Measurements from ENCODE around the gene OSBPL5.

Gene OSBPL5

DNA sequence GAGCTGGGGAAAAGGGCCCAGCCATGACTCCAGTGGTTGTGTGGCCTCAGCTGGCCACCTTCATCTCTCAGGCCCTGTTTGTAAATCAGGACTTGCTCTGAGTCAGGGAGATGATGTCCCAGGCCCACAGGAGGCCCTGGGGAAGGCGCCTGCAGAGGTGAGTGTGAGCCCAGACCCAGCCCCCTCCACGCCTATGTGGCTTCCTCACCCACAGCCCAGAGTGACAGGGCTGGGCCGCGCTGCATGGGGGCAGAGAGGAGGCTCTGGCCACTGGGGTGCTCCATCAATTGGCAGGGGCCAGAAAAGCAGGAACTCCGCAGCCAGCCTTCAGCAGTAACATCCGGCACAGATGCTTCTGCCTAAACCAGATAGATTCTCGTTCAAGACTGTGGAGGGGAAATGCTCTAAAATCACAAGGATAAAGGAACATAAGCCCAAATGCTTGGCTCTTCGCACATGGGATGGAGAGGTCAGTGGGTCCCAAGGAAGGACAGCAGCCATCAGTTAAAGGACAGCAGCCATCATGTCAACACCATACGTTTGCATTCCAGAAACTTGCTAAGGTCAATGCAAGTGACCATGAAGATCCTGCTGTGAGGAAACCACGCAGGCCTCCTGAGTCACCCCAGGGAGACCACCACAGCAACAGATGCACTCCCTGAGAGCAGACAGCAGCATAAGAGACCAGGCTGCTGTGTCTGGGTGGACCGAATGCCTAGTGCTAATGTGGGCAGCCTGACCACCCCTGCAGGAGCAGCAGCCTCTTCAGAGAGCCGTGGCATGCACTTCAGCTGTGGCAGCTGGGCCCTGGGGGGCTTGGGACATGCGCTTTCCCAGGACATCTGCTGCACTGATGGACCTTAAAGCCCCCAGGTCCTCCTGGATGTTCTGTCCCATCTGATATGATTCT, 28.3 kb downstream of the OSBPL5 start:
- Histone ChIP-seq H3K4me1 (ENCODE audit: insufficient read depth, low read length, poor library complexity, severe bottlenecking) (peaks cover 68% of the 10 kb centered on the region), H3K4me2 (ENCODE audit: low read depth, low read length, poor library complexity, severe bottlenecking) (peak overlapping the region; percentile 80), H3K9ac (ENCODE audit: low read depth, low read length, poor library complexity, severe bottlenecking) (peak overlapping the region; percentile 71), H4K20me1 (ENCODE audit: insufficient read depth, low read length, poor library complexity, severe bottlenecking) (no peaks in the 10 kb centered on the region), H3K9me3 (ENCODE audit: insufficient read depth, low read depth, low read length) (no peaks in the 10 kb centered on the region), H3K9me2 (replicated peaks; ENCODE audit: low read depth, low read length) (no peaks in the 10 kb centered on the region), H3K36me3 (ENCODE audit: insufficient read depth, low read length) (no peaks in the 10 kb centered on the region; the same call in 1 of the 2 replicates), H3K79me2 (ENCODE audit: insufficient read depth, low read length) (peaks cover 69% of the 10 kb centered on the region), H3K27me3 (ENCODE audit: insufficient read depth, low read length, poor library complexity, severe bottlenecking) (no peaks in the 10 kb centered on the region), H3K4me3 (ENCODE audit: low read length, poor library complexity, severe bottlenecking) (peak overlapping the region; percentile 60), H2AFZ (ENCODE audit: low read length) (no peak overlapping the region), H3F3A (ENCODE audit: low read depth) (no peaks in the 10 kb centered on the region; the same call in 1 of the 2 replicates)
- TF ChIP-seq, protein P1, sequence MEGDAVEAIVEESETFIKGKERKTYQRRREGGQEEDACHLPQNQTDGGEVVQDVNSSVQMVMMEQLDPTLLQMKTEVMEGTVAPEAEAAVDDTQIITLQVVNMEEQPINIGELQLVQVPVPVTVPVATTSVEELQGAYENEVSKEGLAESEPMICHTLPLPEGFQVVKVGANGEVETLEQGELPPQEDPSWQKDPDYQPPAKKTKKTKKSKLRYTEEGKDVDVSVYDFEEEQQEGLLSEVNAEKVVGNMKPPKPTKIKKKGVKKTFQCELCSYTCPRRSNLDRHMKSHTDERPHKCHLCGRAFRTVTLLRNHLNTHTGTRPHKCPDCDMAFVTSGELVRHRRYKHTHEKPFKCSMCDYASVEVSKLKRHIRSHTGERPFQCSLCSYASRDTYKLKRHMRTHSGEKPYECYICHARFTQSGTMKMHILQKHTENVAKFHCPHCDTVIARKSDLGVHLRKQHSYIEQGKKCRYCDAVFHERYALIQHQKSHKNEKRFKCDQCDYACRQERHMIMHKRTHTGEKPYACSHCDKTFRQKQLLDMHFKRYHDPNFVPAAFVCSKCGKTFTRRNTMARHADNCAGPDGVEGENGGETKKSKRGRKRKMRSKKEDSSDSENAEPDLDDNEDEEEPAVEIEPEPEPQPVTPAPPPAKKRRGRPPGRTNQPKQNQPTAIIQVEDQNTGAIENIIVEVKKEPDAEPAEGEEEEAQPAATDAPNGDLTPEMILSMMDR (conservative IDR thresholded peaks at IDR 0.05; ENCODE audit: low read length) = no peak
- no peak for TF ChIP-seq EZH2phosphoT487 (IDR thresholded peaks at IDR 0.05; ENCODE audit: borderline replicate concordance)

DNA sequence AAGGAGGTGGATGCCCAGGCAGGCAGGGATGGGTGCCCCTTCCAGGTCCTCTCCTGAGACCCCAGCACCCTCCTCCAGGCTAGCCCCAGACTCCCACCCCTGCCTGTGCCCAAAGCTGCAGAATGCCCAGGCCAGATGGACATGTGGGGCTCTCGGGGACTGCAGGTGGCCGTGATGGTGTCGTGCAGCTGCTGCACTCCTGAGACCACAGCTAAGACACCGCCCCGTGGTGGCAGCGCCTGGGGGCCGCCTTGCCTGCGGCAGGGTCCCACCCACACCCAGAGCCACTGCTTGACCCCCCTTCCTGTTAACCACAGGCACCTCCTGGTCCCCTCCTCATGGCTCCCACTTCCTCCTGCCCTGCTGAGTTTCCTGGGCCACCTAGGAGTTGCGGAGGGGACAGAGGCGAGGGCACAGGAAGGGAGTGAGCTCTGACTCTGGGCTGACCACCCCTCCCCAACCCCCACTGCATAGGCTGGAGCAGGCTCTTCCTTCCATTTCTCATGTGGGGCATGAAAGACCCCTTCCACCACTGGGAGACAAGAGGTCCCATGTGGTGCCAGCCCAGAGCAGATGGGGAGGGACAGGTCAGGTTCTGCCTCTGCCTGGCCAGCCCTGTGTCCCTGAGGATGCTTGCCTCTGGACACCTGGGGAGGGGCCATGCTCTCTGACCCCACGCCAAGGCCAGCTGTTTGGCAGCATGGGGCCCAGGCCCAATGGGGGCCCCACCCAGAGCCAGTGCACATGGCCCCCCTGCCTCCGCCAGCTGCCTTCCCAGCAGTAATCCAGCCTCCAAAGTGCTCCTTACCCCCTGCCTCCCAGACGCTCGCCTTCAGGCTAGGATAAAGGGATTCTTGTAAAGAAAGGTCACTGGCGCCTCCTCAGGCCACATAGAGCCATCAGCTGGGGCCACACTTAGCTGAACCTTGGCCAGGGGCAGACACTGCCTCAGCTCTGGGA, 29.3 kb downstream of the OSBPL5 start:
- TF ChIP-seq EZH2phosphoT487 (IDR thresholded peaks at IDR 0.05; ENCODE audit: borderline replicate concordance) = no peak
- TF ChIP-seq, protein P1 (conservative IDR thresholded peaks at IDR 0.05; ENCODE audit: low read length) = peak; percentile 49
- Histone ChIP-seq H3K79me2 (ENCODE audit: insufficient read depth, low read length) (peaks cover 60% of the 10 kb centered on the region), H3K4me1 (ENCODE audit: insufficient read depth, low read length, poor library complexity, severe bottlenecking) (peaks cover 68% of the 10 kb centered on the region), H3K27me3 (ENCODE audit: insufficient read depth, low read length, poor library complexity, severe bottlenecking) (no peaks in the 10 kb centered on the region), H3K9me2 (replicated peaks; ENCODE audit: low read depth, low read length) (no peaks in the 10 kb centered on the region), H3K4me2 (ENCODE audit: low read depth, low read length, poor library complexity, severe bottlenecking) (peak overlapping the region; percentile 80), H3F3A (ENCODE audit: low read depth) (no peaks in the 10 kb centered on the region; the same call in 1 of the 2 replicates), H4K20me1 (ENCODE audit: insufficient read depth, low read length, poor library complexity, severe bottlenecking) (no peaks in the 10 kb centered on the region), H3K9me3 (ENCODE audit: insufficient read depth, low read depth, low read length) (no peaks in the 10 kb centered on the region), H3K4me3 (ENCODE audit: low read length, poor library complexity, severe bottlenecking) (peak overlapping the region; percentile 60), H3K9ac (ENCODE audit: low read depth, low read length, poor library complexity, severe bottlenecking) (peak overlapping the region; percentile 71), H2AFZ (ENCODE audit: low read length) (no peak overlapping the region), H3K36me3 (ENCODE audit: insufficient read depth, low read length) (no peaks in the 10 kb centered on the region; the same call in 1 of the 2 replicates)

DNA sequence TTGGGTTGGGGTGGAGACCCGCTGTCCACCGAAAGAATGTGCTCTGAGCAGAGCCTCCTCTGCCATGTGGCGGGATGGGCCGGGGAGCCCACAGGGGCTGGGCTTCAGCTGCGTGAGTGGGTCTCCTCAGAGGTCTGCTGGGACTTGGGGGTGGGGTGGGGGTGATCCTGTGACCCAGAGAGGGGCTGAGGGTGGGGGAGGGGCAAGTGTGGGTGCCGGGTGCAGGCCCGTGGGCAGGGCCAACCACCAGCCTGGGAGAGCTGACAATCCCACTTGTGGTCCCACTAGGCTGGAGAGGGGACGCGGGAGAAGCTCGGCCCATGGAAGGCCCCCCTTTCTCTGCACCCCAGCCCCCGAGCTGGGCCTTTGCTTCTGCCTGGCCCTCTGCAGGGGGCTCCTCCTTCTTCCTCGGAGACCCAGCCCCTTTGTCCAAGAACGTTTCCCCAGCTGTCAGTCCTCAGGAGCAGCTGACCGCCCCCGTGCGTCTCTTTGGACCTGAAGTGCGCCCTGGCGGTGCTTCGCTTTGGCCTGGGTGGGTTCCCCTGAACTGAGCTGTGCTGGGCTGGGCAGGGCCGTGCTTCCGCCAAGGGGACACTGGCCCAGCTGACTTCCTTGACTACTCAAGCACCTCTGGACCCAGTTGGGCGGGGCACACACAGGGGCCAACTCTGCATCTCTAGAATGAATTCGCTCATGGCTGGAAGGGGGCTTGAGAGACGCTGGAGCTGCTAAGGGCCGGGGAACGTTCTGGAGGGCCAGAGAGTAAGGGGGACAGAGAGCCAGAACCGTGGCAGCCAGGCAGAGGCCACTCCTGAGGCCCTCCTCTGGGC, 30.2 kb downstream of the OSBPL5 start:
- no peak overlapping the region for H2AFZ ChIP-seq (ENCODE audit: low read length)
- peak overlapping the region; percentile 80 for H3K4me2 ChIP-seq (ENCODE audit: low read depth, low read length, poor library complexity, severe bottlenecking)

More for the DNA sequence above, 30.2 kb downstream of the OSBPL5 start:
- H3K9me3 ChIP-seq (ENCODE audit: insufficient read depth, low read depth, low read length) = no peaks in the 10 kb centered on the region
- H3F3A ChIP-seq (ENCODE audit: low read depth) = no peaks in the 10 kb centered on the region; the same call in 1 of the 2 replicates
- peaks cover 51% of the 10 kb centered on the region for H3K79me2 ChIP-seq (ENCODE audit: insufficient read depth, low read length)
- peak overlapping the region; percentile 60 for H3K4me3 ChIP-seq (ENCODE audit: low read length, poor library complexity, severe bottlenecking)
- no peaks in the 10 kb centered on the region for H3K9me2 ChIP-seq (replicated peaks; ENCODE audit: low read depth, low read length)
- H3K9ac ChIP-seq (ENCODE audit: low read depth, low read length, poor library complexity, severe bottlenecking) = peak overlapping the region; percentile 71
- TF ChIP-seq EZH2phosphoT487 (IDR thresholded peaks at IDR 0.05; ENCODE audit: borderline replicate concordance) = no peak
- TF ChIP-seq, protein P1 (conservative IDR thresholded peaks at IDR 0.05; ENCODE audit: low read length) = no peak
- peaks cover 65% of the 10 kb centered on the region for H3K4me1 ChIP-seq (ENCODE audit: insufficient read depth, low read length, poor library complexity, severe bottlenecking)
- H3K36me3 ChIP-seq (ENCODE audit: insufficient read depth, low read length) = no peaks in the 10 kb centered on the region; the same call in 1 of the 2 replicates
- H4K20me1 ChIP-seq (ENCODE audit: insufficient read depth, low read length, poor library complexity, severe bottlenecking) = no peaks in the 10 kb centered on the region
- H3K27me3 ChIP-seq (ENCODE audit: insufficient read depth, low read length, poor library complexity, severe bottlenecking) = no peaks in the 10 kb centered on the region

Data from Loucy (cell line).